Ishikawa (cell line): ENCODE results near the gene HOXA9.

ENCODE experiments used
- CEBPB ChIP-seq: IDR thresholded peaks from 2 replicates; pipeline ENCODE4 v1.6.1; 2012
- CREB1 ChIP-seq: IDR thresholded peaks from 2 replicates; pipeline ENCODE4 v1.6.1; 2012; ENCODE audit warnings: low read depth
- NFIC ChIP-seq: IDR thresholded peaks from 2 replicates; pipeline ENCODE4 v1.6.1; 2012
- TAF1 ChIP-seq: IDR thresholded peaks from 2 replicates; pipeline ENCODE4 v1.6.1; 2012; ENCODE audit warnings: low read depth, mild to moderate bottlenecking
- YY1 ChIP-seq: IDR thresholded peaks from 2 replicates; pipeline ENCODE4 v1.6.1; 2012; ENCODE audit warnings: low read depth
- ZBTB7A ChIP-seq: IDR thresholded peaks from 2 replicates; pipeline ENCODE4 v1.6.1; 2012; ENCODE audit warnings: low read depth
- TF ChIP-seq, protein P1 (sequence below): IDR thresholded peaks from 2 replicates; pipeline ENCODE4 v1.6.1; 2012

DNA sequence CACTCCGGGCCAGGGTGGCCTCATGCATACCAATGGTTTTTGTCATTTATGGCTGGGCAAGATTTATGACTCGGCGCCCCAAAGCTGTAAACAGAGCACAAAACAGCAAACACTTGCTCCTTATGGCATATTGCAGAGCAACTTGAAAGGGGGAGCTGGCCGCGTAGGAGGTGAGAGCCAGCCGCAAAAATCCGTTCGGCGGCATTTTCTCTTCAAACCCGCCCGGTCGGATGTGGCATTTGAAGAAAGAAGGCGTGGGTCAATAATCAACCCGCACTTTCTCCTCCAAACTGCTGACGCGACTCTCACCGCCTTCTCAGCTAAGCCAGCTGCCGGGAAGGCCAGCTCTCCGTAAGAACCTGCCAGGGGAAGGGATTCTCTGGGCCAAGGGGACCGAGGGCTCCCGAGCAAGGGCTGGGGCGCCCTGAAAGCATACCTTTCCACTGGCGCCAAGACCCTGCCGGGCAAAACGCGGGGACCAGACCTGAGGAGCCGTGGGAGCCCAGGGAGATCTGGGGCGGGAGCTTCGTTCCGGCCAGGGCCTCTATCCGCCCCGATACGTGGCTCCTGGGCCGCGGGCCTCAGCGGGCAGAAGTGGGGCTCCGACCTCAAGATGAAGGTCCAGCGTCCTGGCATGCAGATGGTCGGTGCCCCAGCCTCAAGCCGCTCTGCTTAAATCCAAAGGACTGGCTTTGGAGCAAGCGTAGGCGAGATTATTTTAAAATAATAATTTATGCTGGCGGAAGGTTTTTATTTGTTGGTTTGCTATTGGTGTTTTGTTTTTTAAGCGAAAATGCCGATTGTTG, 49.9 kb downstream of the HOXA9 start:
- no peak for TF ChIP-seq NFIC
- no peak for TF ChIP-seq ZBTB7A
- no peak for TF ChIP-seq YY1
- TF ChIP-seq TAF1 = no peak
- TF ChIP-seq CEBPB = no peak
- TF ChIP-seq CREB1 = no peak
- TF ChIP-seq, protein P1, sequence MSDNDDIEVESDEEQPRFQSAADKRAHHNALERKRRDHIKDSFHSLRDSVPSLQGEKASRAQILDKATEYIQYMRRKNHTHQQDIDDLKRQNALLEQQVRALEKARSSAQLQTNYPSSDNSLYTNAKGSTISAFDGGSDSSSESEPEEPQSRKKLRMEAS = no peak
